SK-N-DZ (cell line): Measurements from ENCODE around the gene USP17L27. TPM values are rescaled to one million over a fixed set of nuclear protein-coding genes. Genes with fewer than 3 reads are reported as not detected.
"Not testable (repeated sequence)": the region's sequence is repeated elsewhere in the genome, so short reads cannot be mapped to it uniquely, and the experiment has no call there.

ENCODE experiments used
- DNase-seq: peaks from one replicate; pipeline ENCODE4 v3.0.0-alpha.2; 2015; ENCODE audit warnings: low spot score
- polyA plus RNA-seq, 2 experiments: library from polyadenylated mRNA; depleted of rRNA; stranded (reverse); fragments of >200 nt; gene quantifications; 2 replicates each; pipeline ENCODE4 v1.2.3, GENCODE V29; 2014

Gene USP17L27, protein sequence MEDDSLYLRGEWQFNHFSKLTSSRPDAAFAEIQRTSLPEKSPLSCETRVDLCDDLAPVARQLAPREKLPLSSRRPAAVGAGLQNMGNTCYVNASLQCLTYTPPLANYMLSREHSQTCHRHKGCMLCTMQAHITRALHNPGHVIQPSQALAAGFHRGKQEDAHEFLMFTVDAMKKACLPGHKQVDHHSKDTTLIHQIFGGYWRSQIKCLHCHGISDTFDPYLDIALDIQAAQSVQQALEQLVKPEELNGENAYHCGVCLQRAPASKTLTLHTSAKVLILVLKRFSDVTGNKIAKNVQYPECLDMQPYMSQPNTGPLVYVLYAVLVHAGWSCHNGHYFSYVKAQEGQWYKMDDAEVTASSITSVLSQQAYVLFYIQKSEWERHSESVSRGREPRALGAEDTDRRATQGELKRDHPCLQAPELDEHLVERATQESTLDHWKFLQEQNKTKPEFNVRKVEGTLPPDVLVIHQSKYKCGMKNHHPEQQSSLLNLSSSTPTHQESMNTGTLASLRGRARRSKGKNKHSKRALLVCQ
- polyA plus RNA-seq (2014; cell fraction: cytosol; rRNA removed), result not detected in 2 replicates
- polyA plus RNA-seq (2014; cell fraction: nucleus; rRNA removed), result not detected in 2 replicates

DNA sequence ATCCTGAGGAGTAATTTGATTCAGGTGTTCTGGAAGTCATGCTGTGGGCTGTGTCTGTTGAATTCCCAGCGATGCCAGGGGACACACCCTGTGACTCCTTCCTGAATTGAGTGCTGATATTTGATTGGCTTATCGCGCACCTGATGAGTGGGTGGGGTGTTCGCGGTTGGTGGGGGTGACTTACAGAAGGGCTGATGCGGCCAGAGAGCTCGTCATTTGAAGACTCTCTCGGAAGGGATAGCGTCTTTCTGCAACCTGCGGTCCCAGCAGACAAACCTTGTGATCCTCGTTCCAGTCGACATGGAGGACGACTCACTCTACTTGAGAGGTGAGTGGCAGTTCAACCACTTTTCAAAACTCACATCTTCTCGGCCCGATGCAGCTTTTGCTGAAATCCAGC is at the start of gene USP17L27:
TSS of gene USP17L27 (plus strand) at position 301 of the 400 bp plus-strand sequence. CDS start at position 301, 0 bp downstream.
- not testable (repeated sequence) for DNase-seq

DNA sequence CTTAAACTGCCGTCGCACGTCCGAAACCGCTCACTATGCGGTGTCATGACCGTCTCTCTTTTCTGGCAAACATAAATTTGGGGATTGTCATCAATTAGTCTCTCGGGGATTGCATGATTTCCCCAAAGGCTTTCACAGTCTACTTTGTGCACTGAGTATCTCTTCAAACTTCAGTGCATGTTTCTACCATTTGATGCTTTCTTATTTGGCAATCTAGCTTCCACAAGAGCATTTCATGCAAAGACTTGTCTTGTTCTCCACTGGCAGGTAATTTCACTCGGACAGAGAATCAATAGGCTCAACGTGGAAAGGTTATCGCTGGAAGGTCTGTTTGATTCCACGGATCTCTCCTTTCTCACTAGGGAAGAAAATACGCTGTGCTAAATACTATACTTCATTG is 19.8 kb upstream of the USP17L27 start:
- not testable (repeated sequence) for DNase-seq

DNA sequence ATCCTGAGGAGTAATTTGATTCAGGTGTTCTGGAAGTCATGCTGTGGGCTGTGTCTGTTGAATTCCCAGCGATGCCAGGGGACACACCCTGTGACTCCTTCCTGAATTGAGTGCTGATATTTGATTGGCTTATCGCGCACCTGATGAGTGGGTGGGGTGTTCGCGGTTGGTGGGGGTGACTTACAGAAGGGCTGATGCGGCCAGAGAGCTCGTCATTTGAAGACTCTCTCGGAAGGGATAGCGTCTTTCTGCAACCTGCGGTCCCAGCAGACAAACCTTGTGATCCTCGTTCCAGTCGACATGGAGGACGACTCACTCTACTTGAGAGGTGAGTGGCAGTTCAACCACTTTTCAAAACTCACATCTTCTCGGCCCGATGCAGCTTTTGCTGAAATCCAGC is 19.1 kb upstream of the USP17L27 start, which contains the start of gene USP17L24:
TSS of gene USP17L24 (plus strand) at position 301 of the 400 bp plus-strand sequence. CDS start at position 301, 0 bp downstream.
- not testable (repeated sequence) for DNase-seq

DNA sequence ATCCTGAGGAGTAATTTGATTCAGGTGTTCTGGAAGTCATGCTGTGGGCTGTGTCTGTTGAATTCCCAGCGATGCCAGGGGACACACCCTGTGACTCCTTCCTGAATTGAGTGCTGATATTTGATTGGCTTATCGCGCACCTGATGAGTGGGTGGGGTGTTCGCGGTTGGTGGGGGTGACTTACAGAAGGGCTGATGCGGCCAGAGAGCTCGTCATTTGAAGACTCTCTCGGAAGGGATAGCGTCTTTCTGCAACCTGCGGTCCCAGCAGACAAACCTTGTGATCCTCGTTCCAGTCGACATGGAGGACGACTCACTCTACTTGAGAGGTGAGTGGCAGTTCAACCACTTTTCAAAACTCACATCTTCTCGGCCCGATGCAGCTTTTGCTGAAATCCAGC is 14.3 kb upstream of the USP17L27 start, which contains the start of gene USP17L25:
TSS of gene USP17L25 (plus strand) at position 301 of the 400 bp plus-strand sequence. CDS start at position 301, 0 bp downstream.
- DNase-seq, result not testable (repeated sequence)

DNA sequence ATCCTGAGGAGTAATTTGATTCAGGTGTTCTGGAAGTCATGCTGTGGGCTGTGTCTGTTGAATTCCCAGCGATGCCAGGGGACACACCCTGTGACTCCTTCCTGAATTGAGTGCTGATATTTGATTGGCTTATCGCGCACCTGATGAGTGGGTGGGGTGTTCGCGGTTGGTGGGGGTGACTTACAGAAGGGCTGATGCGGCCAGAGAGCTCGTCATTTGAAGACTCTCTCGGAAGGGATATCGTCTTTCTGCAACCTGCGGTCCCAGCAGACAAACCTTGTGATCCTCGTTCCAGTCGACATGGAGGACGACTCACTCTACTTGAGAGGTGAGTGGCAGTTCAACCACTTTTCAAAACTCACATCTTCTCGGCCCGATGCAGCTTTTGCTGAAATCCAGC is 9.6 kb upstream of the USP17L27 start, which contains the start of gene USP17L26:
TSS of gene USP17L26 (plus strand) at position 301 of the 400 bp plus-strand sequence. CDS start at position 301, 0 bp downstream.
- DNase-seq, result not testable (repeated sequence)

DNA sequence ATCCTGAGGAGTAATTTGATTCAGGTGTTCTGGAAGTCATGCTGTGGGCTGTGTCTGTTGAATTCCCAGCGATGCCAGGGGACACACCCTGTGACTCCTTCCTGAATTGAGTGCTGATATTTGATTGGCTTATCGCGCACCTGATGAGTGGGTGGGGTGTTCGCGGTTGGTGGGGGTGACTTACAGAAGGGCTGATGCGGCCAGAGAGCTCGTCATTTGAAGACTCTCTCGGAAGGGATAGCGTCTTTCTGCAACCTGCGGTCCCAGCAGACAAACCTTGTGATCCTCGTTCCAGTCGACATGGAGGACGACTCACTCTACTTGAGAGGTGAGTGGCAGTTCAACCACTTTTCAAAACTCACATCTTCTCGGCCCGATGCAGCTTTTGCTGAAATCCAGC is 4.8 kb upstream of the USP17L27 start, which contains the start of gene USP17L5:
TSS of gene USP17L5 (plus strand) at position 301 of the 400 bp plus-strand sequence. CDS start at position 301, 0 bp downstream.
- DNase-seq, result not testable (repeated sequence)

DNA sequence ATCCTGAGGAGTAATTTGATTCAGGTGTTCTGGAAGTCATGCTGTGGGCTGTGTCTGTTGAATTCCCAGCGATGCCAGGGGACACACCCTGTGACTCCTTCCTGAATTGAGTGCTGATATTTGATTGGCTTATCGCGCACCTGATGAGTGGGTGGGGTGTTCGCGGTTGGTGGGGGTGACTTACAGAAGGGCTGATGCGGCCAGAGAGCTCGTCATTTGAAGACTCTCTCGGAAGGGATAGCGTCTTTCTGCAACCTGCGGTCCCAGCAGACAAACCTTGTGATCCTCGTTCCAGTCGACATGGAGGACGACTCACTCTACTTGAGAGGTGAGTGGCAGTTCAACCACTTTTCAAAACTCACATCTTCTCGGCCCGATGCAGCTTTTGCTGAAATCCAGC is 4.6 kb downstream of the USP17L27 start, which contains the start of gene USP17L28:
TSS of gene USP17L28 (plus strand) at position 301 of the 400 bp plus-strand sequence. CDS start at position 301, 0 bp downstream.
- not testable (repeated sequence) for DNase-seq

DNA sequence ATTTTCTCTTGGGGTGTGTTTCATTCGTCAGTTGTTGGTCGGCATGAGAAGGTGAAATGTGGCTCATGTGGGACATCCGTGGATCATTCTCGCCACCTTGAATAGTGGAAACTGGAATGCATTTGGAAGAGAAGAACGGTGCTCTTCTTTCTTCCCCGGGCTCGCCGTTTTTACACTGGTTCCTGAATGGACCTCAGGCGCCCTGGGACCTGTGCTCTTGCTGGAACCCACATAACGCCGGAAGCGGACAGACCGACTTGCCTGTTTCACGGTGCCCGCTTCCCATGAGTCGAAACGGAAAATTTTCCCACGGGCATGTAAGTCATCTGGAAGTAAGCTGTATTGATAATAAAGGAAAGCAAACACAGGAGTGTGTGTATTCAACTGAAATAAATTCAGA is 6.9 kb downstream of the USP17L27 start:
- not testable (repeated sequence) for DNase-seq

DNA sequence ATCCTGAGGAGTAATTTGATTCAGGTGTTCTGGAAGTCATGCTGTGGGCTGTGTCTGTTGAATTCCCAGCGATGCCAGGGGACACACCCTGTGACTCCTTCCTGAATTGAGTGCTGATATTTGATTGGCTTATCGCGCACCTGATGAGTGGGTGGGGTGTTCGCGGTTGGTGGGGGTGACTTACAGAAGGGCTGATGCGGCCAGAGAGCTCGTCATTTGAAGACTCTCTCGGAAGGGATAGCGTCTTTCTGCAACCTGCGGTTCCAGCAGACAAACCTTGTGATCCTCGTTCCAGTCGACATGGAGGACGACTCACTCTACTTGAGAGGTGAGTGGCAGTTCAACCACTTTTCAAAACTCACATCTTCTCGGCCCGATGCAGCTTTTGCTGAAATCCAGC is 9.4 kb downstream of the USP17L27 start, which contains the start of gene USP17L29:
TSS of gene USP17L29 (plus strand) at position 301 of the 400 bp plus-strand sequence. CDS start at position 301, 0 bp downstream.
- DNase-seq, result not testable (repeated sequence)

DNA sequence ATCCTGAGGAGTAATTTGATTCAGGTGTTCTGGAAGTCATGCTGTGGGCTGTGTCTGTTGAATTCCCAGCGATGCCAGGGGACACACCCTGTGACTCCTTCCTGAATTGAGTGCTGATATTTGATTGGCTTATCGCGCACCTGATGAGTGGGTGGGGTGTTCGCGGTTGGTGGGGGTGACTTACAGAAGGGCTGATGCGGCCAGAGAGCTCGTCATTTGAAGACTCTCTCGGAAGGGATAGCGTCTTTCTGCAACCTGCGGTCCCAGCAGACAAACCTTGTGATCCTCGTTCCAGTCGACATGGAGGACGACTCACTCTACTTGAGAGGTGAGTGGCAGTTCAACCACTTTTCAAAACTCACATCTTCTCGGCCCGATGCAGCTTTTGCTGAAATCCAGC is 18.9 kb downstream of the USP17L27 start, which contains the start of gene USP17L30:
TSS of gene USP17L30 (plus strand) at position 301 of the 400 bp plus-strand sequence. CDS start at position 301, 0 bp downstream.
- not testable (repeated sequence) for DNase-seq

DNA sequence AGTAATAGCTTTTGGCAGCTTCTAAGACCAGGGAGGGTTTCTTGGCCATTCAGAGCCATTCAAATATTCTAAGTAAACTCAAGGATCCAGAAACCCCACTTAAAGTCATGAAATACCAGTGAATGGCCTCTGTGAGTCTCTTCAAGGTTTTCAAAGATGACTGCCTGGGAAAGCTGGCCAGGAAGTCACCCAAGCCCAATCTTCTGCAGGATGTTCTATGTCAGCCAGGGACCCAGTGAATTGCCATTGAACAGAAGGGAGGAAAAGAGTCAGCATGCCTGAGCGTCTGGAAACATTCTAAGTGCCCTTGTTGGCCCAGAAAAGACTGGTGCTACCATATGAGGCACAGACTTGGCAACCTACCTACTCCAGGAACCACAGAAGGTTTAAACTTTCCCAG is 35.9 kb downstream of the USP17L27 start:
- not testable (repeated sequence) for DNase-seq

DNA sequence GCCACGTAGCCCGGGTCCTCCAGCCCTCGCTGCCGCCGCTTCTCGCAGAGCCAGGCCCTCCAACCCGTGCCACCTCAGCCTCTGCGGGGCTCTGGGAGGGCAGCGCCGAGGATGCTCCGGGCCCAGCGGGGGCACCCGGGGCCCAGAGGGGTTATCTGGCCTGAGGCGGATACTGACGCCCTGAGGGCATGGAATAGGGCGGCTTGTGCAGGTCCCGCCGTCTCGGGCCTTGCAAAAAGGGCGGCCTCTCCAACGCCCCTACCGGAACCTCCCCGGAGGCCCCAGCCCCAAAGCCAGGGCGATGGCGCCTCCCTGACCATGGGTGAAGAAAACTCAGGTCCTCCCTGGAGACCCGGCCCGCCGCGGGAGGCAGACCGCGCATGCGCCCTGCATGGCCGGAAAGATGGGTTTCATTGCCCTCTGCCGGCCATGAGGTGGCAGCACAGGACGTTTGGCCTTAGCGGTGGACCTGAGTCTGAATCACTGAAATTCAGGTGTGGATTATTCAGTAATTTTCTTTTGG is 37.1 kb downstream of the USP17L27 start:
- peak; percentile 13 for DNase-seq

DNA sequence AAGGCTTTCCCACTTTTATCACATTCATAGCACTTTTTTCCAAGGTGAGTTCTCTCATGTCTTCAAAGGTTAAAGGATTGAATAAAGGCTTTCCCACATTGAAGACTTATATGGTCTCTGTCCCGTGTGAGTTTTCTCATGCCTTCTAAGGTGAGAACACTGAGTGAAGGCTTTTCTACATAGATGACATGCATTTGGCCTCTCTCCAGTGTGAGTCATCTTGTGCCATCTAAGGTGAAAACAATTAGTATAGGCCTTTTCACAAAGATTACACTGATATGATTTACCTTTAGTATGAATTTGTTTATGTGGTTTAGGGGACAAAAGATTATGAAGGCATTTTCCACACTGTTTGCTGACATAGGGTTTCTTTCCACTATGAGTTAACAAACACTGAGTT is 40.2 kb downstream of the USP17L27 start:
- DNase-seq, result no peak

DNA sequence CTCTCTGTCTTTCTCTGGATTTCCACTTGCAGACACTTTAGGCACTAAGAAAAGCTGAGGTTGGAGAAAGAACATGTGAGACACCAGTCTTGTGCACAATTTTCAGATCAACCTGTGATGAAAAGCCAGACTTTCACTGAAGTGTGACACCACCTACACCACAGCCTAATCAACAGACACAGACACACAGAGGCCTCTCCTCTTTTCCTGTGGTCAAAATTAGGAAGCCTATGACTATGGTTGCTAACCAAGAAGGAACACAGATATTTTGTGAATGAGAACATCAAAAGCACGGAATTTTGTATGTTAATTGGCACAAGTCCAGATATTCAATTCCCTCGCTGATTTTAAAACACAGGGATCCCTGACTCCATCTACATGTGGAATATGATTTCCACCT is 45.1 kb downstream of the USP17L27 start:
- not testable (repeated sequence) for DNase-seq
